ENCODE results near the gene ANGPT4.
"Not testable (repeated sequence)": the region's sequence is repeated elsewhere in the genome, so short reads cannot be mapped to it uniquely, and the experiment has no call there.

ANGPT4 gene

GRCh38 chr20:872855-873520 is 43.1 kb downstream of the ANGPT4 start:
- no peak for DNase-seq

- DNase-seq: no peak
Measured at GRCh38 chr20:871948-872347, 44.2 kb downstream of the ANGPT4 start.

GRCh38 chr20:871436-871835 is 44.7 kb downstream of the ANGPT4 start:
- no peak for DNase-seq

GRCh38 chr20:870758-871157 is 45.4 kb downstream of the ANGPT4 start:
- no peak for DNase-seq

GRCh38 chr20:869606-870005 is 46.5 kb downstream of the ANGPT4 start:
- no peak for DNase-seq

- no peak for DNase-seq
Measured at GRCh38 chr20:868279-868678, 47.9 kb downstream of the ANGPT4 start.

- DNase-seq: no peak
Measured at GRCh38 chr20:865440-865839, 50.7 kb downstream of the ANGPT4 start.

GRCh38 chr20:860891-861290 is 55.2 kb downstream of the ANGPT4 start:
- DNase-seq: no peak

- DNase-seq: no peak
Measured at GRCh38 chr20:859751-860231, 56.3 kb downstream of the ANGPT4 start.

- DNase-seq: no peak
Measured at GRCh38 chr20:858011-858410, 58.1 kb downstream of the ANGPT4 start.

GRCh38 chr20:856361-856775 is 59.8 kb downstream of the ANGPT4 start:
- peak; percentile 48 for DNase-seq

GRCh38 chr20:855466-856360 is 60.4 kb downstream of the ANGPT4 start:
- DNase-seq: no peak

- no peak for DNase-seq
Measured at GRCh38 chr20:854601-855000, 61.5 kb downstream of the ANGPT4 start.

GRCh38 chr20:853406-853996 is 62.6 kb downstream of the ANGPT4 start:
- no peak for DNase-seq

GRCh38 chr20:848731-849130 is 67.4 kb downstream of the ANGPT4 start:
- not testable (repeated sequence) for DNase-seq

- DNase-seq: no peak
Measured at GRCh38 chr20:848193-848592, 67.9 kb downstream of the ANGPT4 start.

- DNase-seq: peak; percentile 48
Measured at GRCh38 chr20:846894-847278, 69.2 kb downstream of the ANGPT4 start.

GRCh38 chr20:845941-846893 is 69.9 kb downstream of the ANGPT4 start:
- no peak for DNase-seq

GRCh38 chr20:845226-845868 is 70.8 kb downstream of the ANGPT4 start:
- DNase-seq: no peak

- peak; percentile 89 for DNase-seq
Measured at GRCh38 chr20:844473-845225, 71.5 kb downstream of the ANGPT4 start.

- no peak for DNase-seq
Measured at GRCh38 chr20:843912-844311, 72.2 kb downstream of the ANGPT4 start.

Measured in stimulated activated naive CD4-positive, alpha-beta T cell treated with Interleukin-2 at 50 U/mL for 16 hours (primary cell).